ENCODE data around the gene NBEAL1.

- TF ChIP-seq EZH2 (IDR thresholded peaks at IDR 0.05; ENCODE audit: low read length) (no peak), CTCF (optimal IDR thresholded peaks at IDR 0.05 in 1 of 3, IDR thresholded peaks at IDR 0.05 in 1 of 3, conservative IDR thresholded peaks at IDR 0.05 in 1 of 3; ENCODE audit: extremely low read depth in 1 of 3, insufficient read depth in 2 of 3, low read length in 3 of 3) (no peak)
These were observed 27.5 kb downstream of the NBEAL1 start for GRCh38 chr2:203042178-203042577.
